HG03196 (cell line): ENCODE data around the gene DENND1B.

Source experiments
- ATAC-seq: cut with Tn5 transposase; IDR thresholded peaks from one replicate; pipeline ENCODE4 v1.9.1; 2021; ENCODE audit not compliant: unreplicated experiment

DENND1B gene

GRCh38 chr1:197686702-197687355 is 88.5 kb downstream of the DENND1B start:
- no peak for ATAC-seq

GRCh38 chr1:197686231-197686630 is 89.0 kb downstream of the DENND1B start:
- no peak for ATAC-seq

GRCh38 chr1:197685785-197686184 is 89.5 kb downstream of the DENND1B start:
- ATAC-seq = no peak

GRCh38 chr1:197683895-197684553 is 91.3 kb downstream of the DENND1B start:
- ATAC-seq = no peak

- no peak for ATAC-seq
These were observed 92.0 kb downstream of the DENND1B start for GRCh38 chr1:197683280-197683679.

GRCh38 chr1:197680311-197680710 is 95.0 kb downstream of the DENND1B start:
- ATAC-seq = no peak

GRCh38 chr1:197677752-197678295 is 97.5 kb downstream of the DENND1B start:
- no peak for ATAC-seq

- ATAC-seq = no peak
These were observed 98.0 kb downstream of the DENND1B start for GRCh38 chr1:197677313-197677712.

- ATAC-seq = no peak
These were observed 99.6 kb downstream of the DENND1B start for GRCh38 chr1:197675583-197676208.

GRCh38 chr1:197674286-197674685 is 101.0 kb downstream of the DENND1B start:
- no peak for ATAC-seq

GRCh38 chr1:197673292-197673691 is 102.0 kb downstream of the DENND1B start:
- ATAC-seq = no peak

GRCh38 chr1:197672347-197672746 is 102.9 kb downstream of the DENND1B start:
- no peak for ATAC-seq

- no peak for ATAC-seq
These were observed 103.4 kb downstream of the DENND1B start for GRCh38 chr1:197671920-197672319.

- no peak for ATAC-seq
These were observed 104.1 kb downstream of the DENND1B start for GRCh38 chr1:197671140-197671539.

- ATAC-seq = no peak
These were observed 108.5 kb downstream of the DENND1B start for GRCh38 chr1:197666769-197667285.

- no peak for ATAC-seq
These were observed 110.9 kb downstream of the DENND1B start for GRCh38 chr1:197664391-197664790.

- ATAC-seq = no peak
These were observed 111.9 kb downstream of the DENND1B start for GRCh38 chr1:197663162-197663953.

- no peak for ATAC-seq
These were observed 114.9 kb downstream of the DENND1B start for GRCh38 chr1:197660389-197660788.

GRCh38 chr1:197659171-197659570 is 116.1 kb downstream of the DENND1B start:
- ATAC-seq = no peak

- no peak for ATAC-seq
These were observed 126.1 kb downstream of the DENND1B start for GRCh38 chr1:197649188-197649587.

- no peak for ATAC-seq
These were observed 137.0 kb downstream of the DENND1B start for GRCh38 chr1:197638316-197638715.
